Measurements from ENCODE around the gene PARVB. TPM values are rescaled to one million over a fixed set of nuclear protein-coding genes. Genes with fewer than 3 reads are reported as not detected.

Gene PARVB
- polyA plus RNA-seq, 3 donors = 20.6 to 22.0 (median 21.0) TPM

DNA sequence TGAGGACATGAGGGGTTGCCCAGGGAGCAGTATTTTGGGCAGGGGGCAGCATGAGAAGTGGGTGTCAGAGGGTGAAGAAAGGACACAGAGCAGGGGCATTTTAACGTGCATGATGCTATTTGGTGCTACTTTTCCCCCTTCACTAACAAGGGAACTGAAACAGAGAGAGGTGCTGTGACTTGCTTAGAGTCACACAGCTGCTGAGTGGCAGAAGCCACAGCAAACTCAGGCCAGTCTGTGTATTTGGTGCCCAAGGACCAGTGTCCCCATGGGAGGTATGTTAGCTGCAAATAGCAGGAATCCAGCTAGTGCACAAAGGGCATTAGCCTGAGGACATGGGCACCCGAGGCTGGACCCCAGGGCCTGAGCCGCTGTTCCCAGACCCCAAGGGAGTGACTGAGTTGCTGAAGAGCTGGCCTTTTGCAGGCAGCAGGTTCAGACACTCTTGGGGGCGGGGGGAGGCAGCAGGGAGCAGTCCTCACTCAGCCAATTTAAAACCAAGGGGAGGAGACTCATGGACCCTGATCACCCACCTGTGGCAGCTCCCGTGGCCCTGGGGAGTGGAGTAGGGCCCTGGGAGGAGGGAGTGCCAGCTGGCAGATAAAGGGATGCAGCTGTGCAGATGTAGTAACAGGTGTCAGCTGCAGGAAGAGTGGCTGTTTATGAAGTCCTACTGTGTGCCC lies 171.2 kb downstream of the PARVB start:
- DNase-seq = no peak

DNA sequence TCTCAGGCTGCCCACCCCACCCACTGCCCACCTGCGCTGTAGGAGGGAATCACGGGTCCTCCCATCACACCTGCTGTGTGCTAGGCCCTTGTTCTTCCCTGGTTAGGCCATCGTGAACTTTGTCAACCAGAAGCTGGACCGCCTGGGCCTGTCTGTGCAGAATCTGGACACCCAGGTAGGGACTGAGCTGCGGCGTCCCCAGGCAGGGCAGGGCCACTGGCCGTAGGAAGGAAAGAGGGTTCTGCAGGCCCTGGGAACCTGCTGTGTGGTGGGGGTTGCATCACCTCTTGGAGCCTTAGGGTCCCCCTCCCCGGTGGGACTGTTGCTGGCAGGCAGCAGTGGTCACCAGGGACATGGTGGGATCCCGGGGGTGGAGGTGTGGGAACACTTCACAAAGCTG lies 172.1 kb downstream of the PARVB start:
- DNase-seq = no peak

DNA sequence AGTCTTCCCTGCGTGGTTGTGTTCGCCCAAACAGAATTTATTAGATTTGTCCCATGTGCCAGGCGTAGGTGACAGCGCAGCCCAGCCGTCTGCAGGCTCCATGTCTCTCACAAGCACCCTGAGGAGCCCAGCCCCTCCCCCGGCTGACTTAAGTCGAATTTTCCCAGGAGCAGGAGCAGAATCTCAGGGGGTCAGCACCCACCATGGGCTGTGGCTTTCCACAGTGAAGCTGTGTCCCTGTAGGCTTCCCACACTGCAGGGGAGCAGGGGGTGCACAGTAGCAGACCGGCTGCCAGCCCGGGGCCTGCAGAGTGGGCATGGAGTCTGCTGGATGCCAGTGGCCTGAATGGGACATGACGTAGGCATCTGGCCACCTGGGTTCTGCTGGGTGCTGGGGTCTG lies 172.6 kb downstream of the PARVB start:
- no peak for DNase-seq

DNA sequence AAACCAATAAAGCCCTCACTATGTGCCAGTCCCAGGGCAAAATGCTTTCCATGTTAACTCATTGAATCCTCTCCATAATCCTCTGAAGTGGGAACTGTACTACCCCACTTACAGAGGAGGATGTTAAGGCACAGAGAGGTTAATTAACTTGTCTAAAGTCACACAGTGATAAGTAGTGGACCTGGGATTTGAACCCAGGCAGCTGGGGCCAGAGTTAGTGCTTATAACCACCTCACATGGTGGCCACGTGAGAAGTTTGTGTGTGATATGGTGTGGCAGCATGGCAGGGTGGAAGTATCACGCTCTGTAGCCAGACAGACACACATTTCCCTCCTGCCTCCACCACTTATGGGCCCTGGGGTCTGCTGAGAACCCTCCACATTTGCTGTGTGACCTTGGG lies 173.2 kb downstream of the PARVB start:
- no peak for DNase-seq

DNA sequence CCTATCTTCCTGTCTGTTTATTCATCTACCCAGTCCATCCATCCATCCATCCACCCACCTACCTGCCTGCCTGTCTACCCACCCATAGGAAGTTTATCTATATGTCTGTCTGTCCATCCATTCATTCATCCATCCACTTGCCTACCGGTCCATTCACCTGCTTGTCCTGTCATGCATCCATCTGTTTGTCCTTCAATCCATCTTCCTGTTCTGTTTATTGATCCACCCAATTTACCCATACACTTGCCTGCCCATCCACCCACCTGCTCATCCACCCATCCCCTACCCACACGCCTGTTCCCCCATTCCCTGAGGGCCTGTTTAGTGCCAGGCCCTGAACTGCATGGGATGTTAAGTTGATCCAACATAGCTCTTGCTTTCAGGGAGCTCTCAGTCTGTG lies 175.1 kb downstream of the PARVB start:
- DNase-seq = no peak

DNA sequence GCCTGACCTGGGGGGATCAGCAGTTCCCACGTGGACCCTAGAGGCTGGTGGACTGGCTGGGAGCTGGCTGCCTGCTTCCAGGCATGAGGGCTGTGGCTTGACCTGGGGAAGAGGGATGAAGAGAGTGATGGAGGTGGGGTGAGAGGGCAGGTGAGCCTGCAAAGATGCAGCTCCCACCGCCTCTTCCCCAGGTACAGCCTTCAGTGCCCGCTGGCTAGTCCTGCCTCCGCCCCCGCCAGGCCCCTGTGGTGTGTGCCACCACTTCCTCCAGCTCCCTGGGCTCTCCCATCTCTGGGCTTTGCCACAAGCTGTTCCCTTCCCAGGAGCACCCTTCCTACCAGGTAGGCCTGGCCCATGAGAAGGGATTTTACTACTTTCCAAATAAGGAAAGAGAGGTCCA lies 175.8 kb downstream of the PARVB start:
- DNase-seq = no peak

DNA sequence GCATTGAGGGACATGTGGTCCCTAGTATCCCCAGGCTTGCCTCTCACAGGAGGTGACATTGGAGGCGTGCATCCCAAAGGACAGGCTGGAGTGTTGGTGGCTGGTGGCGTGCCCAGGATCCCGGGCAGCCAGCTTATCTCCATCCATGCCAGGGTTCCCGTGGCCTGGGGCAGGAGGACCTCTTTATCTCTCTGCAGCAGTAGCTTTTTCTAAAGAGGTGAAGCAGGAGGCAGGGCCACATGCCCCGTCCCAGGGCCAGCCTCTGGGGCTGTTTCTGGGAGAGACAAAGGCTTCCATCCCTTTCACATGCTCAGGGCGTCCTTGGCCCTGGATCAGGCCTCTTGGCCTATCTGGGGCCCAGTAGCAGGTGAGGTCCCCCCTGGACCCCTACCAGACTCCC lies 176.3 kb downstream of the PARVB start:
- no peak for DNase-seq

DNA sequence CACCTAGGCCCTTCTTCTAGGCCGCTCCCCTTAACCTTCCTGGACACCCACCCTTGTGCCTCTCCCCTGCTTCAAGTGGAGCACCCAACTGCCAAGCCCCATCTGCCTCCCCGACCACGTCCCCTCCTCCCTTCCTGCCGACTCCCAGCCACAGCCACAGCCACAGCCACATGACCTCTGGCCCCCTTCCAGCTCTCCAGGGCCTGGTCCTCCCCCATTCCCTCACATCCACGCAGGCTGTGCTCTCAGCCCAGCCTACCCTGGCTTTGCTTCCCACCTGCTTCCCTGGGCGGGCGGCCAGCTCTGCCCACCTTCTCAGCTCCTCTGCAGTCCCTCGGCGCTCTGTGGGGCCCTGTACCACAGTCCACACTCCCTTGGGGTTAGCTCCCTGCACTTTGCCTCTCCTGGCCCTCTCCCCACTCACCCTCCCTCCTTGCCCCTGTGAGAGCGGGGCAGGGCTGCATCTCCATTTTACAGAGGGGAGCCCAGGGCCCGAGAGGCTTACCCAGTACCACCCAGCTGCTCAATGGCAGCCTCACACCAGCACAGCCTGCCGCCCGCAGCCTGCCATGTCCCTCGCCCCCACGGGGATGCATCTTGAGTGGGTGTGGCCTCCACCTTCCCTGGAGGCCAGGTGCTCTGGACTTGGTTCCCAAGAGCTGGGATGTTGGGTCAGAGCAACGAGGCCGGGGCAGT lies 176.9 kb downstream of the PARVB start:
- DNase-seq = no peak

DNA sequence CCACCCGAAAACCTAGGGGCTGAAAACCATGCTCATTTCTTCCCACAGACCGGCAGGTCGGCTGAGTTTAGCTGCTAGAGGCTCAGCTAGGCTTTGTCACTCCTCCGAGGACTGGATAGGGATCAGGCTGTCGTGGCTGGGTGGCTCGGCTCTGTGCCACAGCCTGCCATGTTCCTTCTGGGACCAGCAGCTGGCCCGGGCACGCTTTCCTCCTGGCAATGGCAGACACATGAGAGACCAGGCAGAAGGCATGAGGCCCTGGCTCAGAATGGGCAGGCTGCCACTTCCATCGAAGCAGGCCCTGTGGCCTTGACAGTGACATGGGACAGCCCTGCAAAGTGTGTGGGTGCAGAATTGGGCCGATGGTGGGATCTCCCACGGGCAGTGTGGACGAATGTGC lies 177.6 kb downstream of the PARVB start:
- DNase-seq = no peak

DNA sequence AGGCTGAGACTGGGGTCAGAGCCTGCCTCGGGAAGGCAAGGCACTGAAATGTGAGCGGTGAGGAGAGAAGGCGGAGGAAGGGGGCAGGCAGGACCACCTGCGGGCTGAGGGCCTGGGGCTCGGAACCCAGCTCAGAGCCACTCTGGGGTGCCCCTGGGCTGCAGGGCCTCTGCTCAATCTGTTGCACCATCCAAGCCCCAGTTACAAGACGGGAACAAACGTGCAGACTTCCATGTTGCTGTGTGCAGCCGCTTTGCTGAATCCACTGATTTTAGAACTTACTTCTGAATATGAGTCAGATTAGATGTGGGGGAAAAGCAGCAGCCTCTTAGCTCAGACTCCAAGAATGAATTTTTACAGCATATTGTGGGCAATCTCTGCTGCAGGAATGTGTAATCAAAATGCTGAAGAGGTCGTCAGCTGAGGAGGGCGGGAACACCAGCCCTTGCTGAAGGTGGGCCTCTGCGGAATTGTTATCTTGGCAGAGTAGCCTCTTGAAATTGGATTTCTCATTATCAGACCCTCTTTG lies 178.2 kb downstream of the PARVB start:
- no peak for DNase-seq

DNA sequence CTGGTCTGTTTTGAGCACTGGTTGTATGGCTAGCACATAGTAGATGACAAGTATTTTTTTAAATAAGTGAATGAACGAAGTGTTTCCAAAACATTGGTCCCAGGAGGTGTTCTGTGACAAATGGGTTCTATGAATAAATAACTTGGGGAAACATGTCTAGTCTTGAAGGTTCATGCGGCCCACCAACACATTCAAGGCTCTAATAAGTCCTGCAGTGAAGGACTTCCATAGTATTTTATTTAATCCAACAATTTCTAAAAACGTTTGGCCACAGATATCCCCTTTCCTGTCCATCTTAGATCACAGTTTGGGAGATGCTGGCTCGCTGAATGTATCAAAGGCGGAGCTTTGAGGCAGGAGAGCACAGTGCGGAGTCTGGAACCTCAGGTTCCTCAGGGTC lies 179.1 kb downstream of the PARVB start:
- no peak for DNase-seq

DNA sequence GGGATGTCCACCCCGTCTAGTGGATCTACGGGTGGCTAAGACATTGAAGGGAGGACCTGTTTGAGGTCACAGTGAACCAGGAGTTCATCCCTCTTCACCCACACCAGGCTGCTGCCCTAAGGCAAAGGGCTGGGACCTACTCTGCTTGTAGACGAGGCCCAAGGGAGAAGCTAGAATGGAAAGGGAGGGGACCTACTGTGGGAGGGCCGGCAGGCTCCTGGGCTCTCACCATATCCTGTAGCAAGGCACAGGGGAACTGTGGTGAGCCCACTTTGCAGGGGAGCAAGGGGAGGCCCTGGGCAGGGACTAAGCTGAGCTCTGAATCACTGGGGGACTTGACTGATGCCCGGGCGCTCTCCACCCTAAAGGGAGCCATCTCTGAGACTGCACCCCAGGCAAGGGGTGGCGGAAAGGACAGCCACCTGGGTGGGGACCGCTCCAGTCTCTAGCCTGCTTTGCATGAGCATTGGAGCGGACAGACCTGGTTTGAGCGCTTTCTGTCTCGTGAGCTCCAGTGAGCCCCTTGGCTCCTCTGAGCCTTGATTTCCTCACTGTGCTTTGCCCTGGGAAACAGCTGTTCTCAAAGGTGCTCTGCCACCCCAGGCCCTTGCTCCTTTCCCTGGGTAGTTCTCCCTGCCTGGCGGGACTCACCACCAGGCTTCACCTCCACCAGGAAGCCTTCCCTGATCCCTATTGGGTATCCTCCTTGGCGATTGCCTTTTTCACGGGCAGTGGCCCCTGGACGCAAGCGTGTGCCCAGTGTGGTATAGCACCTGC lies 180.8 kb downstream of the PARVB start:
- DNase-seq = no peak

DNA sequence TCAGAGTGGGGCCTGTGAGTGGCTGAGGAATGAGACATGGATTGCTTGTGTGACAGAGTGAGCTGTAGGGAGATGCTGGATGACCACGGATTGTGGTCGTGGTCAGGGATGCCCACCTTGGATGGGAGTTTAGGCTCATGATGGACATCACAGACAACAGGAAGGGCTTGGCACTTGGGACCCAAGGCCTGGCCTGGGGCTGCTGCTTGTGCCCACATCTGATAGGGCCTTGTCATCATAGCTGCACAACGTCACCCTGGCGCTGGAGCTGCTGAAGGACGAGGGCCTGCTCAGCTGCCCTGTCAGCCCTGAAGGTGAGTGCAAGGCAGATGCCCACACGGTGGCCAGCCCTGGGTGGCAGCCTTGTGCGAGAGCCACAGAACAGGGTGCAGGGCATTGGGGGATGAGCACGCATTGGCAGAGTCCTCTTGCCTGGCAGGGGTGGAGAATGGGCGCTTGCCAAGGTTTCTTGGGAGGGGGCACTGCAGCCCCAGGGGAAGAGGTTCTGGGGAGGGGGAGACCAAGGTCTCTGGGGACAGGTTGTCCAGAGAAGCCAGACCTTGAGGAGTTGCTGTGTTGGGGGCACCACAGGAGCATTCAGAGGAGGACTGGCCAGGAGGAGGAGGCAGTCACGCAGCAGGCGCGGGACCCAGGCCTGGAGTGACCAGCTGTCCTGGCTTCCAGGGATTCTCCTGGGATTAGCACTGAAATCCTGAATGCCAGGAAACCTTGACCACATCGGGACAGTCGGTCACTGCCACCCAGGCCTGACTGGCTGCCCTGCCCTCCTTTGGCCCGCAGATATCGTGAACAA lies 181.6 kb downstream of the PARVB start:
- no peak for DNase-seq

DNA sequence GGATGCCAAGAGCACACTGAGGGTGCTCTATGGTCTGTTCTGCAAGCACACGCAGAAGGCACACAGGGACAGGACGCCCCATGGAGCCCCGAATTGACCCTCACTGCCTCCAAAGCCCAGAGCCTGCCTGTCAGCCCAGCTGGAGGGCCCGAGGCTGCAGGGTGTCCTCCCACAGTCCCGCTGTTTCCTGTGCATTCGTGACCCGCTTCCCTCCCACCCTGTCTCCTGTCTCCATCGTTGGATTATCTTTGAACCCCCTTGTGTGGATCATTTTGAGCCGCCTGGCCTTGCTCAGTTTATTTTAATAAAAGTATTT lies 182.2 kb downstream of the PARVB start:
- DNase-seq = no peak

DNA sequence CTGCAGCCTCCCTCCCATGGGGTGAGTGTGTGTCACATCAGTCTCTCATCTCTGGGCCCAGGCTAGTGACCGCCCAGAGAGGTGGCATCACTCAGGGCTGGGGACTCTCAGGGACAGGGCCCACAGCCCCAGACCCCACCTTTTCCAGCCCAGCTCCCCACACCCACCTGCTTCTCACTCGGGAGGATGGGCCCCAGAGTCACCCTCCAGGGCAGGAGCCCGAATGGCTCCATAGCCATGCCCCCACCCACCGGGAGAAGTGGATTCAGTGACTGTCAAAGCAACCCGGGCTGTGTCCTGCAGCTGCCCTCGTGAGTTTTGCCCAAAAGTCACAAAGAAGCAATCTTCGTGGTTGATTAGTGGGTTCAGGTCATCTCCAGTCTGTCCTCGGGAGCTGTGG lies 182.6 kb downstream of the PARVB start:
- no peak for DNase-seq

DNA sequence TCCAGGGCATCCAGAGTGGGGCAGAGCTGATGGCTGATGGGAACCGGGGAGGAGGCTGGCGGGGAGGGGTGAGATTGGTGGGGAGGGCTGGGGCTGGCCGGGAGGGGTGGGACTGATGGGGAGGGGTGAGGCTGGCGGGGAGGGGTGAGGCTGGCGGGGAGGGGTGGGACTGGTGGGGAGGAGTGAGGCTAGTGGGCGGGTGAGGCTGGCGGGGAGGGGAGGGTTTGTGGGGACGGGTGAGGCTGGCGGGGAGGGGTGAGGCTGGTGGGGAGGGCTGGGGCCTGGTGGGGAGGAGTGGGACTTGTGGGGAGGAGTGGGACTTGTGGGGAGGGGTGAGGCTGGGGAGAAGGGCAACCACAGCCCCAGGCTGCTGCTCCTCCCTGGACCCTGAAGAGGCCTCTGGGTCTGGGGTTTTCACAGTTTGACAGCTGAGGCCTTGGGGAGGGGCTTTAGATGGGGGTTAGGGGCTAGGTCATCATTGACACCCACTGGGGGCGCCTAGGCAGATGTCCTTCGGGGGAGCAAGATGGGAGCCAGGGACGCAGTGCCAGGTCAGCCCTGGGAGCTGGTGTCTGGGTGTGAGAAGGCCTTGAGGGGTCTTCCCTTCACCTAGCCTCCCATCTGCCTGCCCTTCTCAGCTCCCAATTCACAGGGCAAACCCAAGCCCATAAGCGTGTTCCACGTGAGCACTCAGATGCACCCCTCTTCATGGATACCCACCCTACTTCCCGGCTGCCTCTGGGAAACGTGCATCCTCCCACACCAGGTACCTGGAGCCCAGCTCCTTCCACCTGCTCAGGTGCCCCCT lies 183.3 kb downstream of the PARVB start:
- DNase-seq = no peak

DNA sequence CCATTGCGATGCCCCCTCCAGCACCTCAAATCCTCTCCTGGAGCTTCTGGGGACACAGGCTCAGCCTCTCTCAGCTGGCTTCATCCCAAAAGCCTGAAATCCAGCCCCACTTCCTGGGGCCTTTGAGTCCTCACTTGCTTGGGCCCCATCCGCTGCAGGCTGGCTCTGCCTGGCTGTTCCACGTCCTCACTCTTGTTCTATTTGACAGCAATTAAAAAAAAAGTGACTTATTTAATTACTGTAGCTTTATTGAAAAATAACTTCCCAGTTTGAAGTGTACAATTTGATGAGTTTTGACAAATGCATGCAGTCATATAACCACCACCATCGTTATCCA lies 183.8 kb downstream of the PARVB start:
- no peak for DNase-seq

DNA sequence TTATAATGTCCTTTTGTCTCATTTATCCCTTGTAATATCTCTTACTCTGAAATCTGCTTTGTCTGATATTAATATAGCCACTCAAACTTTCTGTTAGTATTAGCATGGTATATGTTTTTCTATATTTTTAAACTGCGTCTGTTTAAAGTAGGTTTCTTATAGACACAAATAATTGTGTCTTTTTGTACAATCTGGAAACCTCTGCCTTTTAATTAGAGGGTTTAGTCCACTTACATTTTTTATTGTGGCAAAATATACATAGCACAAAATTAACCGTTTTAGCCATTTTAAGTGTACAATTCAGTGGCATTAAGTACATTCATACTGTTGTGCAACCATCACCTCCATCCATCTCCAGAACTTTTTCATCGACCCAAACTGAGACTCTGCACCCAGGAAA lies 185.2 kb downstream of the PARVB start:
- DNase-seq = no peak

DNA sequence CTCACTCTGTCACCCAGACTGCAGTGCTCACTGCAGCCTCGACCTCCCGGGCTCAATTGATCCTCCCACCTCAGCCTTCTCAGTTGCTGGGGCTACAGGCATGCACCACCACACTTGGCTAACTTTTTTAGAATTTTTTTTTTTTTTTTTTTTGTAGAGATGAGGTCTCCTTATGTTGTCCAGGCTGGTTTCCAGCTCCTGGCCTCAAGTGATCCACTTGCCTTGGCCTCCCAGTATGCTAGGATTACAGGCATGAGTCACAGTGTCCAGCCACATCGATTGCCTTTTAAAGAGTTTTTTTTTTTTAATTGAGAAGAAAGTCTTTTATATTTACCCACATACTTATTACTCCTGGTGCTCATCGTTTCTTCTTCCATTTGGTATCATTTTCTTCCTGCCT lies 186.6 kb downstream of the PARVB start:
- DNase-seq = no peak

DNA sequence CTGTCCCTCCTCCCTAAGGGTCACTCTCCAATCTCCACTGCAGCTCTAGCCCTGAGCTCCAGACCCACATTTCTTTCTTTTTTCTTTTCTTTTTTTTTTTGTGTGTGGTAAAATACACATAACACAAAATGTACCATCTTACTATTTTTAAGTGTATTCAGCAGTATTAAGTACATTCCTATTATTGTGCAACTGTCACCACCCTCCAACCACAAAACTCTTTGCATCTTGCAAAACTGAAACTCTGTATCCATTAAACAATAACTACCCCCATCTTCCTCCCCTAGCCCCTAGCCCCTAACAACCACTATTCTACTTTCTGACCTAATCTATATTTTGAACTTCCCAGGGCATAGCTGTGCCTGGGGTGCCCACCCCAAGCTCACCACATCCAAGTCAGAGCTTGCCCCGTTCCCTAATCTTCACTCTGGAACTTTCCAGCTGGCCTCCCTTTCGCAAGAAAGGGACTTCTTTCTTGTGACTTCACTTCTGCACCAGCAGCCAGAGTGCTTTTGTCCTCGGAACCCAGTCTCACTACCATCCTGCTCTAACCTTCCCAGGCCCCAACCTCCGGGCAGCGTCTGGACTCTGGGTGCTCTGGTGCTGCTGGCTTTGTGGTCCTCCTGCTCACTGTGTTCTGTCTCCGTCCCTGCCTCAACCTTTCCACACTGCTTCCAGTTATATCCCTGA lies 187.3 kb downstream of the PARVB start:
- no peak for DNase-seq

Measured in renal pelvis (tissue), 4 donors.